ENCODE data around the gene RTP2. TPM values are rescaled to one million over a fixed set of nuclear protein-coding genes. Genes with fewer than 3 reads are reported as not detected.

The RTP2 gene
- total and polyA plus RNA-seq, 2 donors (not counting 3 experiments of a cell fraction or from before 2014, with no cell fraction given), result not detected

DNA sequence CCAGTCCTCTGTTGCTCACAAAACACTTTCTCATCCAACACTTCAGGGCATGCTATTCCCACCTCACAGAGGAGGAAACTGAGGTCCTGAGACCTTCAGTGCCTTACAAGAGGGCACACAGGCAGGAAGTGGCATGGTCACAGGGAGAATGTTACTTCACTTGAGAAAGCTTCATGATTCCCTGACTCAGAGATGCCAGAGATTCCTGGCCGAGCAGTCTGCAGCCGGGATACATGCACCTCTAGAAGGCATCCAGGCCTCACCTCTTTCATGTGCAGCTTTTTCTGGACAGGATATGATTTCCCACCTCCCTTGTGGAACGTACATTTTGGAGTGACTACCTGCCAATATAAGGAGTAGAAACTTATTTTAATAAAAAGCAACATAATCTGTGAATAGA is 29.3 kb downstream of the RTP2 start:
- no peaks in the 10 kb centered on the region for H3K9me3 ChIP-seq (replicated peaks; ENCODE audit: control insufficient read depth, insufficient read depth, low read length)
- no peak overlapping the region for H3K27ac ChIP-seq (ENCODE audit: insufficient read depth, low read depth, low read length)
- no peak overlapping the region for H3K4me2 ChIP-seq (ENCODE audit: insufficient read depth, low read length)
- peaks cover 2 to 6% of the 10 kb centered on the region in 2 experiments for H3K27me3 ChIP-seq (ENCODE audit: control insufficient read depth in 2 of 2, insufficient read depth in 2 of 2, low read length in 2 of 2)
- dilution Hi-C loops (cut with MboI; ENCODE audit: extremely low pct_ligation_motif_present, low sequenced_read_pairs), result no loop called here
- no TSS peak for BruUV-seq (replicated peaks)
- no peak overlapping the region for H2AFZ ChIP-seq (ENCODE audit: low read depth, low read length)
- no peaks in the 10 kb centered on the region for H3K4me1 ChIP-seq (ENCODE audit: control insufficient read depth, extremely low read depth, insufficient read depth, low read length)
- no peaks in the 10 kb centered on the region for H4K20me1 ChIP-seq (replicated peaks; ENCODE audit: control insufficient read depth, extremely low read depth, insufficient read depth, low read length)
- no peaks in the 10 kb centered on the region for H3K79me2 ChIP-seq (ENCODE audit: control insufficient read depth, insufficient read depth, low read length)
- no peak overlapping the region for H3K4me3 ChIP-seq (replicated peaks in 1 of 3; ENCODE audit: insufficient read depth in 1 of 3, low read depth in 1 of 3, low read length in 3 of 3)
- ChIA-PET CTCF (interaction anchor here (1.2 kb wide), 1 partner anchor 353 kb away, joined by 5 read pairs; no protein-coding TSS in a partner anchor), POLR2A (no interaction called here)
- no peak for FAIRE-seq
- no peak for DNase-seq (ENCODE audit: low read depth, low spot score)
- no peaks in the 10 kb centered on the region for H3K9me1 ChIP-seq (replicated peaks; ENCODE audit: control insufficient read depth, extremely low read depth, insufficient read depth, low read length)
- TF ChIP-seq CTCF (IDR thresholded peaks at IDR 0.05; ENCODE audit: extremely low read depth in 1 of 2, insufficient read depth in 1 of 2, low read depth in 1 of 2, low read length in 2 of 2) (no peak), POLR2AphosphoS5 (IDR thresholded peaks at IDR 0.05; ENCODE audit: insufficient read depth, low read depth, low read length) (no peak), FOS (IDR thresholded peaks at IDR 0.05; ENCODE audit: borderline replicate concordance, insufficient read depth, low read length) (no peak), POLR2A (IDR thresholded peaks at IDR 0.05; ENCODE audit: low read depth, low read length) (no peak), EZH2 (IDR thresholded peaks at IDR 0.05; ENCODE audit: borderline replicate concordance, low read depth, low read length, severe bottlenecking) (no peak)
- no peaks in the 10 kb centered on the region for H3K36me3 ChIP-seq (ENCODE audit: control insufficient read depth in 2 of 2, extremely low read depth in 1 of 2, insufficient read depth in 2 of 2, low read length in 2 of 2)
- intact Hi-C loops (cut with micrococcal nuclease), result no loop called here
- no peak overlapping the region for H3K9ac ChIP-seq (replicated peaks; ENCODE audit: extremely low read depth, insufficient read depth, low read length)
